H1 (cell line): ENCODE results near the gene ARHGAP15. TPM values are rescaled to one million over a fixed set of nuclear protein-coding genes. Genes with fewer than 3 reads are reported as not detected.

ENCODE experiments used
- CTCF ChIA-PET: fragments of 300-600 bp; sonication (Branson Sonifier 250); formaldehyde crosslinking; loops from one replicate; lab custom pipeline; 2021; ENCODE audit not compliant: partially characterized antibody; lab: Charles Lee
- POLR2A ChIA-PET: fragments of 300-600 bp; sonication (Branson Sonifier 250); formaldehyde crosslinking; loops from one replicate; lab custom pipeline; 2021; ENCODE audit warnings: inconsistent platforms; ENCODE audit not compliant: partially characterized antibody; lab: Charles Lee
- DNase-seq, 2 experiments: peaks; one replicate each; pipeline versions ENCODE4 v3.0.0 to v3.0.0-alpha.2; 2010 to 2022; ENCODE audit warnings: low spot score in 2 of 2, low read depth in 1 of 2, mixed read lengths in 1 of 2
- FAIRE-seq: peaks from 2 replicates; lab custom pipeline; 2011; peaks lifted over from hg19 to GRCh38; lab: Jason Lieb, UNC
- H2AFZ ChIP-seq: 2 replicates; pipeline ENCODE4 v1.8.1; 2012; ENCODE audit warnings: low read length, inconsistent platforms
- H2AK5ac ChIP-seq: 2 replicates; pipeline ENCODE4 v1.6.1; 2013; ENCODE audit warnings: low read depth, low read length
- H2BK120ac ChIP-seq: replicated peaks from 2 replicates; pipeline ENCODE3; 2013; ENCODE audit warnings: low read depth, low read length, inconsistent platforms
- H2BK12ac ChIP-seq: 2 replicates; pipeline ENCODE4 v1.6.1; 2013; ENCODE audit warnings: low read depth, low read length
- H2BK15ac ChIP-seq: 2 replicates; pipeline ENCODE4 v1.6.1; 2013; ENCODE audit warnings: low read length
- H2BK20ac ChIP-seq: 2 replicates; pipeline ENCODE4 v1.6.1; 2013; ENCODE audit warnings: low read length
- H2BK5ac ChIP-seq: 2 replicates; pipeline ENCODE4 v1.6.1; 2013; ENCODE audit warnings: low read depth, low read length
- H3K14ac ChIP-seq: 2 replicates; pipeline ENCODE4 v1.6.1; 2013; ENCODE audit warnings: inconsistent platforms; ENCODE audit not compliant: insufficient read length
- H3K18ac ChIP-seq: 2 replicates; pipeline ENCODE4 v1.6.1; 2013; ENCODE audit warnings: low read length; ENCODE audit errors: extremely low read depth
- H3K23ac ChIP-seq: 2 replicates; pipeline ENCODE4 v1.6.1; 2013; ENCODE audit warnings: inconsistent platforms; ENCODE audit not compliant: insufficient read length
- H3K23me2 ChIP-seq: 2 replicates; pipeline ENCODE4 v1.6.1; 2013; ENCODE audit warnings: low read depth, low read length
- H3K27ac ChIP-seq: 2 replicates; pipeline ENCODE4 v1.6.1; 2011; ENCODE audit warnings: low read depth, low read length, inconsistent platforms
- H3K27me3 ChIP-seq, 4 experiments: replicated peaks in 1 of 4; 1 replicate in 1 of 4; 2 replicates in 3 of 4; pipeline versions ENCODE4 v1.6.1 to v1.8.1; 2011 to 2013; ENCODE audit warnings: low read length in 3 of 4, mild to moderate bottlenecking in 3 of 4, inconsistent platforms in 2 of 4, mixed read lengths in 2 of 4, moderate library complexity in 1 of 4; ENCODE audit not compliant: control insufficient read depth in 3 of 4, insufficient read depth in 3 of 4; ENCODE audit errors: extremely low read depth in 1 of 4
- H3K36me3 ChIP-seq, 4 experiments: 2 replicates each; pipeline versions ENCODE4 v1.6.1 to v1.8.1; 2011 to 2013; ENCODE audit warnings: mild to moderate bottlenecking in 4 of 4, low read length in 3 of 4, moderate library complexity in 2 of 4, control low read depth in 1 of 4, inconsistent platforms in 1 of 4; ENCODE audit not compliant: insufficient read depth in 4 of 4, control insufficient read depth in 2 of 4
- H3K4ac ChIP-seq: replicated peaks from 2 replicates; pipeline ENCODE3; 2013; ENCODE audit warnings: low read length, low read depth, mixed read lengths, inconsistent platforms; ENCODE audit not compliant: insufficient read length
- H3K4me1 ChIP-seq, 4 experiments: replicated peaks in 1 of 4; 1 replicate in 1 of 4; 2 replicates in 3 of 4; pipeline versions ENCODE4 v1.6.1 to v1.8.1; 2011 to 2013; ENCODE audit warnings: low read length in 3 of 4, inconsistent platforms in 2 of 4, mixed read lengths in 1 of 4; ENCODE audit not compliant: insufficient read depth in 4 of 4, control insufficient read depth in 3 of 4
- H3K4me2 ChIP-seq, 2 experiments: 2 replicates each; pipeline versions ENCODE4 v1.6.1 to v1.8.1; 2011 to 2013; ENCODE audit warnings: low read depth in 2 of 2, low read length in 2 of 2, control low read depth in 1 of 2, inconsistent platforms in 1 of 2, mild to moderate bottlenecking in 1 of 2; ENCODE audit not compliant: insufficient read depth in 1 of 2
- H3K4me3 ChIP-seq, 4 experiments: fragments of 200-600, 300-600 bp in 1 of 4; sonication (generic), shearing (Covaris generic), sonication (Bioruptor Twin) in 1 of 4; 2 replicates each; pipeline versions ENCODE4 v1.5.1 to v1.8.1; 2011 to 2016; ENCODE audit warnings: low read length in 4 of 4, low read depth in 3 of 4, control low read depth in 2 of 4, inconsistent platforms in 2 of 4, mild to moderate bottlenecking in 2 of 4, mixed read lengths in 1 of 4, moderate library complexity in 1 of 4; ENCODE audit not compliant: insufficient read depth in 2 of 4; ENCODE audit errors: extremely low read depth in 1 of 4
- H3K56ac ChIP-seq: replicated peaks from 2 replicates; pipeline ENCODE3; 2013; ENCODE audit warnings: low read depth, mild to moderate bottlenecking, mixed read lengths, low read length, inconsistent platforms; ENCODE audit not compliant: insufficient read length
- H3K79me1 ChIP-seq: 2 replicates; pipeline ENCODE4 v1.6.1; 2013; ENCODE audit warnings: low read depth, low read length, control low read depth
- H3K79me2 ChIP-seq, 2 experiments: 2 replicates each; pipeline versions ENCODE4 v1.6.1 to v1.8.1; 2012 to 2013; ENCODE audit warnings: low read length in 2 of 2, mild to moderate bottlenecking in 2 of 2, inconsistent platforms in 1 of 2; ENCODE audit not compliant: insufficient read depth in 2 of 2, control insufficient read depth in 1 of 2
- H3K9ac ChIP-seq, 4 experiments: replicated peaks in 1 of 4; 1 replicate in 1 of 4; 2 replicates in 3 of 4; pipeline versions ENCODE4 v1.6.1 to v1.8.1; 2011 to 2013; ENCODE audit warnings: low read depth in 3 of 4, low read length in 3 of 4, control low read depth in 2 of 4, mild to moderate bottlenecking in 2 of 4, moderate library complexity in 2 of 4, inconsistent platforms in 1 of 4; ENCODE audit errors: extremely low read depth in 1 of 4
- H3K9me3 ChIP-seq, 2 experiments: 2 replicates each; pipeline versions ENCODE4 v1.6.1 to v1.8.1; 2012 to 2013; ENCODE audit warnings: mild to moderate bottlenecking in 2 of 2, moderate library complexity in 2 of 2, control low read depth in 1 of 2, inconsistent platforms in 1 of 2, low read depth in 1 of 2, low read length in 1 of 2, mixed read lengths in 1 of 2; ENCODE audit not compliant: insufficient read depth in 2 of 2
- H4K20me1 ChIP-seq, 2 experiments: replicated peaks in 1 of 2; 2 replicates each; pipeline versions ENCODE3 to v1.8.1; 2011 to 2013; ENCODE audit warnings: inconsistent platforms in 2 of 2, low read length in 2 of 2, mild to moderate bottlenecking in 1 of 2; ENCODE audit not compliant: insufficient read depth in 2 of 2, control insufficient read depth in 1 of 2
- H4K5ac ChIP-seq: 2 replicates; pipeline ENCODE4 v1.6.1; 2013; ENCODE audit warnings: low read length, low read depth, mixed read lengths, inconsistent platforms; ENCODE audit not compliant: insufficient read length
- H4K8ac ChIP-seq: 2 replicates; pipeline ENCODE4 v1.8.0; 2013; ENCODE audit warnings: mild to moderate bottlenecking, moderate library complexity, low read length, inconsistent platforms; ENCODE audit not compliant: insufficient read depth; ENCODE audit errors: extremely low read depth
- H4K91ac ChIP-seq: replicated peaks from 2 replicates; pipeline ENCODE3; 2013; ENCODE audit warnings: low read length, mixed read lengths, inconsistent platforms; ENCODE audit not compliant: insufficient read length
- CBX5 ChIP-seq: fragments of 300-800, 300-1000 bp; sonication (generic); IDR thresholded peaks from 2 replicates; pipeline ENCODE4 v1.7.1; 2016; ENCODE audit warnings: antibody characterized with exemption, low read length, low read depth
- CBX8 ChIP-seq: fragments of 300-800, 300-1000 bp; sonication (generic); IDR thresholded peaks from 2 replicates; pipeline ENCODE4 v1.7.1; 2016; ENCODE audit warnings: low read depth, low read length, borderline replicate concordance
- CHD1 ChIP-seq: IDR thresholded peaks from 2 replicates; pipeline ENCODE4 v1.6.1; 2012; ENCODE audit warnings: low read depth, low read length, improper control_type of control experiment
- NANOG ChIP-seq: IDR thresholded peaks from 2 replicates; pipeline ENCODE4 v1.6.1; 2011; ENCODE audit warnings: low read length, low read depth, mild to moderate bottlenecking, inconsistent platforms; ENCODE audit not compliant: insufficient read depth, poor library complexity, severe bottlenecking
- SAP30 ChIP-seq: fragments of 300-600 bp; sonication (generic); IDR thresholded peaks from 2 replicates; pipeline ENCODE4 v1.7.1; 2012; ENCODE audit warnings: low read length, moderate library complexity, mild to moderate bottlenecking, inconsistent platforms; ENCODE audit not compliant: insufficient read depth, insufficient replicate concordance
- SP1 ChIP-seq: IDR thresholded peaks from 2 replicates; pipeline ENCODE4 v1.6.1; 2011; ENCODE audit warnings: low read depth, low read length
- SP2 ChIP-seq: IDR thresholded peaks from 2 replicates; pipeline ENCODE4 v1.6.1; 2012; ENCODE audit warnings: mild to moderate bottlenecking, low read length, inconsistent platforms
- TBP ChIP-seq: IDR thresholded peaks from 2 replicates; pipeline ENCODE4 v1.6.1; 2011; ENCODE audit warnings: low read depth, low read length, improper control_type of control experiment
- WGBS, 2 experiments: shearing (Covaris generic) in 1 of 2; methylation state at CpG; one replicate each; pipeline versions ENCODE4 v1.1.6 to v1.1.7; 2013 to 2015; ENCODE audit warnings: low lambda C conversion rate in 2 of 2, mixed read lengths in 2 of 2, inconsistent platforms in 1 of 2, low coverage in 1 of 2, missing lambda C conversion rate in 1 of 2; ENCODE audit not compliant: insufficient replicate concordance in 2 of 2, insufficient coverage in 1 of 2, insufficient read length in 1 of 2; ENCODE audit errors: extremely low coverage in 1 of 2, missing lambda C conversion rate in 1 of 2; 5-methylcytosine and 5-hydroxymethylcytosine counted together
- polyA plus RNA-seq, 7 experiments: library from polyadenylated mRNA; depleted of rRNA in 3 of 7; stranded (reverse) in 5 of 7; unstranded in 2 of 7; fragments of >200 nt in 5 of 7; fragments of 200-250 nt in 2 of 7; gene quantifications; 1 replicate in 5 of 7; 2 replicates in 1 of 7; 4 replicates in 1 of 7; pipeline versions ENCODE4 v1.2.1 to v1.2.3, GENCODE V29; 2011 to 2013; ENCODE audit warnings: missing spikeins in 2 of 7, mixed read lengths in 2 of 7
- total RNA-seq: library from RNA; stranded (reverse); fragmentation: NEBNext Ultra II Directional; extraction: Animal tissue kit (Norgen Biotek cat#: 25700); gene quantifications from 2 replicates; pipeline ENCODE4 v1.2.1, GENCODE V29; 2021
- TF ChIP-seq, protein P1 (sequence below): IDR thresholded peaks from 2 replicates; pipeline ENCODE4 v1.6.1; 2012; ENCODE audit warnings: inconsistent platforms

ARHGAP15 gene
- total and polyA plus RNA-seq, 2 of the 8 experiments (the other 6 are each of a cell fraction or from before 2014, with no cell fraction given): not detected

GRCh38 chr2:143503280-143503679 is 374.1 kb downstream of the ARHGAP15 start:
- Histone ChIP-seq H2BK12ac (no peak overlapping the region), H4K8ac (no peak overlapping the region), H2BK5ac (no peak overlapping the region), H2BK20ac (no peak overlapping the region), H3K4me1 (no peaks in the 10 kb centered on the region), H2BK15ac (no peak overlapping the region), H3K9me3 (no peaks in the 10 kb centered on the region), H3K56ac (no peak overlapping the region), H3K23me2 (no peaks in the 10 kb centered on the region), H2AFZ (no peak overlapping the region), H2BK120ac (no peak overlapping the region), H4K91ac (no peak overlapping the region), H3K14ac (no peak overlapping the region), H3K27ac (no peak overlapping the region), H3K4me3 (no peak overlapping the region), H3K4me2 (no peak overlapping the region), H3K23ac (no peak overlapping the region), H3K79me2 (no peaks in the 10 kb centered on the region), H3K18ac (no peak overlapping the region), H2AK5ac (no peak overlapping the region), H3K4ac (no peak overlapping the region), H3K9ac (no peak overlapping the region), H4K5ac (no peak overlapping the region), H3K27me3 (peaks cover 0 to 1% (median 0%) of the 10 kb centered on the region in 4 experiments; a peak in 1 of 7 replicates), H4K20me1 (peaks cover 0 to 2% of the 10 kb centered on the region in 2 experiments), H3K79me1 (no peaks in the 10 kb centered on the region), H3K36me3 (no peaks in the 10 kb centered on the region)
- WGBS, 2 experiments: 94% methylated on average over 2 of the region's 2 CpGs; no CpG with 5 or more reads in 1 of the 2 experiments
- FAIRE-seq (no peak), DNase-seq (no peak)
- ChIA-PET POLR2A (no interaction called here), CTCF (interaction anchor here (0.6 to 1.7 kb wide), 2 partner anchors 10 to 1166 kb away, joined by 3 to 10 read pairs; no protein-coding TSS in a partner anchor)
- no peak for TF ChIP-seq SP2
- no peak for TF ChIP-seq TBP
- no peak for TF ChIP-seq CBX5
- TF ChIP-seq NANOG: no peak
- TF ChIP-seq CBX8: no peak
- no peak for TF ChIP-seq CHD1
- no peak for TF ChIP-seq SP1
- TF ChIP-seq, protein P1, sequence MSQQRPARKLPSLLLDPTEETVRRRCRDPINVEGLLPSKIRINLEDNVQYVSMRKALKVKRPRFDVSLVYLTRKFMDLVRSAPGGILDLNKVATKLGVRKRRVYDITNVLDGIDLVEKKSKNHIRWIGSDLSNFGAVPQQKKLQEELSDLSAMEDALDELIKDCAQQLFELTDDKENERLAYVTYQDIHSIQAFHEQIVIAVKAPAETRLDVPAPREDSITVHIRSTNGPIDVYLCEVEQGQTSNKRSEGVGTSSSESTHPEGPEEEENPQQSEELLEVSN: no peak
- no peak for TF ChIP-seq SAP30
